IPS-18a (cell line): ENCODE results near the gene TAF4B.

Source experiments
- H3K27ac ChIP-seq: one replicate; pipeline ENCODE4 v1.5.1; 2013; ENCODE audit warnings: low read length
- H3K27me3 ChIP-seq: one replicate; pipeline ENCODE4 v1.6.1; 2013; ENCODE audit warnings: mild to moderate bottlenecking, low read length; ENCODE audit not compliant: control insufficient read depth, insufficient read depth
- H3K36me3 ChIP-seq: one replicate; pipeline ENCODE4 v1.6.1; 2013; ENCODE audit warnings: low read depth, low read length; ENCODE audit not compliant: control insufficient read depth
- H3K4me1 ChIP-seq: one replicate; pipeline ENCODE4 v1.6.1; 2013; ENCODE audit warnings: low read depth, low read length; ENCODE audit not compliant: control insufficient read depth
- H3K4me3 ChIP-seq: one replicate; pipeline ENCODE4 v1.5.1; 2013; ENCODE audit warnings: low read length
- H3K9ac ChIP-seq: one replicate; pipeline ENCODE4 v1.6.1; 2013; ENCODE audit warnings: mild to moderate bottlenecking, low read length, moderate library complexity
- H3K9me3 ChIP-seq: one replicate; pipeline ENCODE4 v1.6.1; 2013; ENCODE audit warnings: low read depth, low read length; ENCODE audit not compliant: control insufficient read depth

The TAF4B gene

GRCh38 chr18:26394047-26394654 is 167.9 kb downstream of the TAF4B start:
- Histone ChIP-seq H3K4me3 (no peak overlapping the region), H3K9me3 (no peaks in the 10 kb centered on the region), H3K36me3 (peaks cover 9% of the 10 kb centered on the region), H3K9ac (no peak overlapping the region), H3K4me1 (no peaks in the 10 kb centered on the region), H3K27me3 (no peaks in the 10 kb centered on the region), H3K27ac (no peak overlapping the region)

- Histone ChIP-seq H3K27me3 (no peaks in the 10 kb centered on the region), H3K9me3 (no peaks in the 10 kb centered on the region), H3K36me3 (no peaks in the 10 kb centered on the region), H3K4me3 (no peak overlapping the region), H3K9ac (no peak overlapping the region), H3K27ac (no peak overlapping the region), H3K4me1 (no peaks in the 10 kb centered on the region)
Observed at GRCh38 chr18:26397019-26397418, 170.8 kb downstream of the TAF4B start.

- Histone ChIP-seq H3K9ac (no peak overlapping the region), H3K27me3 (no peaks in the 10 kb centered on the region), H3K4me3 (no peak overlapping the region), H3K4me1 (peaks cover 6% of the 10 kb centered on the region), H3K9me3 (no peaks in the 10 kb centered on the region), H3K27ac (no peak overlapping the region), H3K36me3 (no peaks in the 10 kb centered on the region)
Observed at GRCh38 chr18:26403491-26403890, 177.2 kb downstream of the TAF4B start.

GRCh38 chr18:26405190-26405801 is 179.1 kb downstream of the TAF4B start:
- no peak overlapping the region for H3K4me3 ChIP-seq
- H3K27ac ChIP-seq = no peak overlapping the region
- no peaks in the 10 kb centered on the region for H3K36me3 ChIP-seq
- H3K27me3 ChIP-seq = no peaks in the 10 kb centered on the region
- H3K4me1 ChIP-seq = peaks cover 11% of the 10 kb centered on the region
- no peaks in the 10 kb centered on the region for H3K9me3 ChIP-seq
- H3K9ac ChIP-seq = no peak overlapping the region

- Histone ChIP-seq H3K4me3 (no peak overlapping the region), H3K4me1 (peaks cover 11% of the 10 kb centered on the region), H3K36me3 (no peaks in the 10 kb centered on the region), H3K9ac (no peak overlapping the region), H3K27me3 (no peaks in the 10 kb centered on the region), H3K9me3 (no peaks in the 10 kb centered on the region), H3K27ac (no peak overlapping the region)
Observed at GRCh38 chr18:26406324-26406723, 180.1 kb downstream of the TAF4B start.

GRCh38 chr18:26406854-26407517 is 180.7 kb downstream of the TAF4B start:
- Histone ChIP-seq H3K27me3 (no peaks in the 10 kb centered on the region), H3K9me3 (no peaks in the 10 kb centered on the region), H3K27ac (no peak overlapping the region), H3K9ac (no peak overlapping the region), H3K36me3 (no peaks in the 10 kb centered on the region), H3K4me3 (no peak overlapping the region), H3K4me1 (peaks cover 11% of the 10 kb centered on the region)

GRCh38 chr18:26407736-26408601 is 181.7 kb downstream of the TAF4B start:
- Histone ChIP-seq H3K4me1 (peaks cover 11% of the 10 kb centered on the region), H3K36me3 (no peaks in the 10 kb centered on the region), H3K9ac (no peak overlapping the region), H3K27me3 (no peaks in the 10 kb centered on the region), H3K27ac (no peak overlapping the region), H3K9me3 (no peaks in the 10 kb centered on the region), H3K4me3 (no peak overlapping the region)

GRCh38 chr18:26409091-26409490 is 182.8 kb downstream of the TAF4B start:
- Histone ChIP-seq H3K4me1 (peaks cover 14% of the 10 kb centered on the region), H3K27me3 (no peaks in the 10 kb centered on the region), H3K36me3 (no peaks in the 10 kb centered on the region), H3K9me3 (no peaks in the 10 kb centered on the region), H3K9ac (no peak overlapping the region), H3K4me3 (no peak overlapping the region), H3K27ac (no peak overlapping the region)

- Histone ChIP-seq H3K4me1 (peaks cover 24% of the 10 kb centered on the region), H3K27ac (peak overlapping the region; percentile 11), H3K4me3 (peak overlapping the region; percentile 21), H3K36me3 (no peaks in the 10 kb centered on the region), H3K9ac (no peak overlapping the region), H3K9me3 (no peaks in the 10 kb centered on the region), H3K27me3 (no peaks in the 10 kb centered on the region)
Observed at GRCh38 chr18:26414901-26415440, 188.7 kb downstream of the TAF4B start.

GRCh38 chr18:26415631-26416030 is 189.4 kb downstream of the TAF4B start:
- peaks cover 24% of the 10 kb centered on the region for H3K4me1 ChIP-seq
- H3K27ac ChIP-seq = peak overlapping the region; percentile 11
- no peak overlapping the region for H3K9ac ChIP-seq
- peak overlapping the region; percentile 21 for H3K4me3 ChIP-seq
- H3K36me3 ChIP-seq = no peaks in the 10 kb centered on the region
- no peaks in the 10 kb centered on the region for H3K27me3 ChIP-seq
- no peaks in the 10 kb centered on the region for H3K9me3 ChIP-seq

GRCh38 chr18:26416652-26417150 is 190.5 kb downstream of the TAF4B start:
- Histone ChIP-seq H3K9me3 (no peaks in the 10 kb centered on the region), H3K27me3 (no peaks in the 10 kb centered on the region), H3K4me1 (peaks cover 24% of the 10 kb centered on the region), H3K9ac (no peak overlapping the region), H3K4me3 (no peak overlapping the region), H3K27ac (no peak overlapping the region), H3K36me3 (no peaks in the 10 kb centered on the region)
